Nephron progenitor cell (in vitro differentiated cells): ENCODE measurements around the gene MSS51.

Experiments used
- DNase-seq: peaks from one replicate; pipeline ENCODE4 v3.0.0; 2021
- H3K27ac Mint-ChIP-seq: 2 replicates; pipeline ENCODE4 v1.8.0; 2021; ENCODE audit warnings: mild to moderate bottlenecking, moderate library complexity, mixed read lengths
- H3K27me3 Mint-ChIP-seq: 2 replicates; pipeline ENCODE4 v1.8.0; 2021; ENCODE audit warnings: mild to moderate bottlenecking, low read depth, mixed read lengths; ENCODE audit not compliant: poor library complexity
- H3K36me3 Mint-ChIP-seq: 2 replicates; pipeline ENCODE4 v1.8.0; 2021; ENCODE audit warnings: low read depth, mixed read lengths
- H3K4me1 Mint-ChIP-seq: 2 replicates; pipeline ENCODE4 v1.8.0; 2021; ENCODE audit warnings: mixed read lengths
- H3K4me3 Mint-ChIP-seq: 2 replicates; pipeline ENCODE4 v1.8.0; 2021; ENCODE audit warnings: mild to moderate bottlenecking, moderate library complexity, mixed read lengths
- H3K9me3 Mint-ChIP-seq: 2 replicates; pipeline ENCODE4 v1.8.0; 2021; ENCODE audit warnings: mild to moderate bottlenecking, moderate library complexity, mixed read lengths
- CTCF ChIP-seq: fragments of 200-600 bp; sonication (generic); IDR thresholded peaks from 2 replicates; pipeline ENCODE4 v1.5.0; 2021; ENCODE audit warnings: antibody characterized with exemption

Gene MSS51

DNA sequence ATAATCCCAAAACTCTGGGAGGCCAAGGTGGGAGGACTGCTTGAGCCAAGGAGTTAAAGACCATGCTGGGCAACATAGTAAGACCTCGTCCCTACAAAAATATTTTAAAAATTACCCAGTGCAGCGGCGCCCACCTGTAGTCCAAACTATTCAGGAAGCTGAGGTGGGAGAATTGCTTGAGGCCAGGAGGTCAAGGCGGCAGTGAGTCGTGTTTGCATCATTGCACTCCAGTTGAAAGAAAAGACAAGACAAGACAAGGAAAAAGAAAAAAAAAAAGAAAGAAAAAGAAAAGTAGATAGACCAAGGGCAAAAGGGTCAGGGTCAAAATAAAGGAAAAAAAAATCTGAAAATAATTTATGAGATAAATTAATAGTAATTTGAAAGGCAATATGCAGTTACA lies 25.3 kb downstream of the MSS51 start:
- Mint-ChIP-seq H3K4me3 (no peak overlapping the region), H3K4me1 (peaks cover 15% of the 10 kb centered on the region), H3K27me3 (no peaks in the 10 kb centered on the region), H3K36me3 (peaks cover 8% of the 10 kb centered on the region), H3K27ac (no peak overlapping the region), H3K9me3 (no peaks in the 10 kb centered on the region)
- DNase-seq = no peak
- TF ChIP-seq CTCF = no peak

DNA sequence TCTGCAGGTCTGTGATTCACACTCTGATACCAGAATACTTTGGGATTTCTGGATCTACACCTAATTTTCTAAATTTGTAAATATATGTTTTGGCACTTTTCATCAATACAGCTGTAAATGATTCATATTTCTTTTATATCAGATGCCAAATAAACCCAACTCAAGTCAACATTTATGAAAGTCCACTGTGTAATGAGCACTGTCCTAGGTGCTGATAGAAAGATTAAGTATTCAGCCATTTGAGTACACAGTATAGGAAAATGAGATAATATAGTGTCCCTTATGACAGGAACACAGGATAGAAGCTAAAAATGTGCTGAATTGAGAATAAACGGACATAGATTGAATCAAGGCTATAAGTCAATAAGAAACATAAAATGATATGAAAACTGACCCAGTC lies 25.9 kb downstream of the MSS51 start:
- no peaks in the 10 kb centered on the region for H3K9me3 Mint-ChIP-seq
- peaks cover 9% of the 10 kb centered on the region for H3K4me1 Mint-ChIP-seq
- no peak for DNase-seq
- H3K27ac Mint-ChIP-seq = no peak overlapping the region
- no peak for TF ChIP-seq CTCF
- H3K27me3 Mint-ChIP-seq = no peaks in the 10 kb centered on the region
- H3K4me3 Mint-ChIP-seq = no peak overlapping the region
- H3K36me3 Mint-ChIP-seq = peaks cover 8% of the 10 kb centered on the region

GRCh38 chr10:73406846-73407245 lies 26.5 kb downstream of the MSS51 start:
- H3K9me3 Mint-ChIP-seq = no peaks in the 10 kb centered on the region

DNA sequence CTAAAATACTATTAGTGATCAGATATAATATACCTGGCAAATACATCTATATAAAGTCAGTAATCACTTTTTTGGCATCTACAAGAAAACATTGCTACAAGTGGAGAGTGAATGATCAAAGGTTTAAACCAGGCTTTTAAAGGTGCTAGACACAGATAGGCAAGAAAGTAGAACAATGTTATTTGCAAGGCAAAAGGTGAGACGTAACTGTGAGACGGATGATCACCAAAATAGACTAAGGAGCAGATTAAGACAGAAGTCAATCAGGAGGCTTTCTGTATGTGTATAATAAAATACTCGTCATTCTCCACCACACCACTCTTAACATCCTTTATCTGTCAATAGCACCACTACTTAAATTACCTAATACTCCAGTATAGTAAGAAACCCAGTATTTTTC lies 27.8 kb downstream of the MSS51 start:
- peaks cover 9% of the 10 kb centered on the region for H3K4me1 Mint-ChIP-seq
- H3K27me3 Mint-ChIP-seq = no peaks in the 10 kb centered on the region
- H3K27ac Mint-ChIP-seq = no peak overlapping the region
- no peaks in the 10 kb centered on the region for H3K9me3 Mint-ChIP-seq
- DNase-seq = no peak
- no peak overlapping the region for H3K4me3 Mint-ChIP-seq
- H3K36me3 Mint-ChIP-seq = peaks cover 12% of the 10 kb centered on the region
- TF ChIP-seq CTCF = no peak

More at GRCh38 chr10:73406846-73407245, 26.5 kb downstream of the MSS51 start:
- Mint-ChIP-seq H3K27ac (peak overlapping the region; percentile 69), H3K4me3 (no peak overlapping the region), H3K4me1 (peaks cover 9% of the 10 kb centered on the region), H3K27me3 (no peaks in the 10 kb centered on the region), H3K36me3 (peaks cover 8% of the 10 kb centered on the region)
- TF ChIP-seq CTCF = no peak
- no peak for DNase-seq

DNA sequence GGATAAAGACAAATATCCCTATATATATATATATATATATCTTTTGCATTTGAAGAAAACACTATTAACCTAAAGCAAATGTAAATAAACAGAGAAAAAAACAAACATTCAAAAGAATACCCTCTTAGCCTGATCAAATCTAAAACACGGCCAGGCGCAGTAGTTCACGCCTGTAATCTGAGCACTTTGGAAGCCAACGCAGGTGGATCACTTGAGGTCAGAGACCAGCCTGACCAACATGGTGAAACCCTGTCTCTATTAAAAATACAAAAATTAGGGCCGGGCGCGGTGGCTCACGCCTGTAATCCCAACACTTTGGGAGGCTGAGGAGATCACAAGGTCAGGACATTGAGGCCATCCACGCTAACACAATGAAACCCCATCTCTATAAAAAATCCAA lies 28.7 kb downstream of the MSS51 start:
- peaks cover 9% of the 10 kb centered on the region for H3K4me1 Mint-ChIP-seq
- no peak for DNase-seq
- peaks cover 12% of the 10 kb centered on the region for H3K36me3 Mint-ChIP-seq
- no peaks in the 10 kb centered on the region for H3K9me3 Mint-ChIP-seq
- no peak overlapping the region for H3K27ac Mint-ChIP-seq
- H3K27me3 Mint-ChIP-seq = no peaks in the 10 kb centered on the region
- no peak overlapping the region for H3K4me3 Mint-ChIP-seq
- TF ChIP-seq CTCF = no peak

DNA sequence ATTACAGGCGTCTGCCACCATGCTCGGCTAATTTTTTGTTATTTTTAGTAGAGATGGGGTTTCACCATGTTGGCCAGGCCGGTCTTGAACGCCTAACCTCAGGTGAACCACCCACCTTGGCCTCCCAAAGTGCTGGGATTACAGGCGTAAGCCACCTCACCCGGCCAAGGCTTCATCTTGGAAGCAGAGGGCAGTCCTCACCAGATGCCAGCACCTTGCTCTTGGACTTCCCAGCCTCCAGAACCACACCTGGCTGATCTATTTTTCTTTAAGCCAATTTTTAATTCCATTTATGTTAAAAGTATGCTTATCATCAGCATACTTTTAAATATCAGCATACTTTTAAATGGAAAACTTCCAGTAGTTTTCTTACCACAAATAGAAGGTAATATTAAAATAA lies 31.7 kb downstream of the MSS51 start:
- Mint-ChIP-seq H3K36me3 (peaks cover 14% of the 10 kb centered on the region), H3K9me3 (no peaks in the 10 kb centered on the region), H3K4me1 (no peaks in the 10 kb centered on the region), H3K4me3 (no peak overlapping the region), H3K27ac (no peak overlapping the region), H3K27me3 (no peaks in the 10 kb centered on the region)
- no peak for TF ChIP-seq CTCF
- no peak for DNase-seq
